SIG-M5 (cell line): ENCODE data around the gene ZNF418.
"Not testable (repeated sequence)": the region's sequence is repeated elsewhere in the genome, so short reads cannot be mapped to it uniquely, and the experiment has no call there.

Source experiments
- DNase-seq: peaks from one replicate; lab custom pipeline; 2025; lab: John Stamatoyannopoulos, UW

The ZNF418 gene

GRCh38 chr19:57934820-57935665 is at the start of gene ZNF418:
ZNF418 (minus strand) TSS chr19:57935402; CDS start chr19:57933822, 1,580 bp downstream.
- no peak for DNase-seq

DNA sequence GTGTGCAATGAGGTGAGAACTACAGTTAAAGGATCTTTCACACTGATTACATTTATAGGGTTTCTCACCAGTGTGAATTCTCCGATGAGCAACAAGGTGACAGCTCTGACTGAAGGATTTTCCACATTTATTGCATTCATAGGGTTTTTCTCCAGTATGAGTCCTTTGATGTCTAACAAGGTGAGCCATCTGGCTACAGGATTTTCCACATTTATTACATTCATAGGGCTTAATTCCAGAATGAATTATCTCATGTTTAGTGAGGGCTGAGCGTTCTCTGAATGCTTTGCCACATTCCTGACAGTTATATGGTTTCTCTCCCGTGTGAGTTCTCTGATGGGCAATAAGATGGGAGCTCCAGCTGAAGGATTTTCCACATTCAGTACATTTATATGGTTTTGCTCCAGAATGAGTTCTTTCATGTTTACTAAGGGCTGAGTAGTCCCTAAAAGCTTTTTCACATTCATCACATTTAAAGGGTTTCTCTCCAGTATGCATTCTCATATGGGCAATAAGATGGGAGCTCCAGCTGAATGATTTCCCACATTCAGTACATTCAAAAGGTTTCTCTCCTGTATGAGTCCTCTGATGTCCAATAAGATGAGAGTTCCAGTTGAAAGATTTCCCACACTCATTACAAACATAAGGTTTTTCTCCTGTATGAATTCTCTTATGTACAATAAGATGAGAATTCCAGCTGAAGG is 43.5 kb upstream of the ZNF418 start:
- DNase-seq, result no peak

DNA sequence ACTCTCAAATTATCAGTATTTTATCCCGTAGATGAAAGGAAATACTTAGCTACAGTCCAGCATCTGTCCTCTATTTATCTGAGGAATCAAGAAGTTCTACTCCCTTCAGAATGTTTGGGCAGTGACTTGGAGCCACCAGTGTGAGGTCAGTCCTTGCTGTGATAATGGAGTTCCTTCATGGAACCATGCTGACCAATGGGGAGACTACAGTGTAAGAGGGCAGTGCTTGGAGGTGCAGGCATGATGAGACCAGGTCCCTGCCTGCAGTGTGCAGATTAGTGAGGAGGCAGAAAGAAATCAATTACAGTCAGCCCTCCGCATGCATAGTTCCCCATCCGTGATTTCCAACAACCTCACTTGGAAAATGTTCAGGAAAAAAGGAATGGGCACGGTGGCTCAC is 39.2 kb upstream of the ZNF418 start, which contains the start of gene C19orf18:
TSS of gene C19orf18 (minus strand) at position 101 of the 400 bp plus-strand sequence. CDS start 102 bp downstream, outside the sequence.
- DNase-seq, result no peak

DNA sequence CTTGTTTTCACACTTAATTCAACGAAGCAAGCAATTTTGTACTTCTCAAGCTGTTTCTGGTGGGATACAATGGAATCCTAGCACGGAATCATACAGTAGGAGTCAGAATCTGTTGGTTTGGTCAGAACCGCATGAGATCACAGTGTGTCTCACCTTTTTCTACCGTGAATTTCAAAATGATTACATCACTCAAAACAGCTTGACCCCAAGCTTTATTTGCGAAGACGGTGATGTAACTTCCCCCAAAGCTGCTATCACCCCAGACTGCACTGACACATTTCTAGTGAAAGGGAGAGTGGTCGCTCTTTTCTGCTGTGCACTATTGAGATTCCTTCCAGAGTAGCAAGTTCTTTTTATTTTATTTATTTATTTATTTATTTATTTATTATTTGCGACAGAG is 29.6 kb upstream of the ZNF418 start:
- DNase-seq, result no peak

GRCh38 chr19:57961785-57962184 is 26.6 kb upstream of the ZNF418 start:
- no peak for DNase-seq

DNA sequence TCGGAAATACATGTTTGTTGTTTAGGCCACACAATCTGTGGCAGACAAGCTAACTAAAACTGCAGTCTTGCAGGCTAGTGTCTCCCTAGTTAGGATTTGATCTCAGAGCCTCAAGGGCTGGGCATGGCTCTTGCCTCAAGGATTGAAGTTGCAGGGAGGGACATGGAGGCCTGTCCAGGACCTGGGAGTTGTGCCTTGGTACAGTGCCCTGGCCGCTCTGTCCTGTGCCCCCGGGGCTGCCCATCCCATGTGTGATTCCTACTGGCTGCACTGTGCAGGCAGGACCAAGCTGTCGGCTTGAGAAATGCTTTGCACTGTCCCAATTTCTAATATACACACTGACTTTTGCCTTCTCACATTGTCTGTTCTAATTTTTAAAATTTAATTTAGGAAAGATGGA is 19.8 kb upstream of the ZNF418 start:
- DNase-seq, result no peak

- no peak for DNase-seq
These were observed 14.5 kb upstream of the ZNF418 start for GRCh38 chr19:57949702-57950101.

DNA sequence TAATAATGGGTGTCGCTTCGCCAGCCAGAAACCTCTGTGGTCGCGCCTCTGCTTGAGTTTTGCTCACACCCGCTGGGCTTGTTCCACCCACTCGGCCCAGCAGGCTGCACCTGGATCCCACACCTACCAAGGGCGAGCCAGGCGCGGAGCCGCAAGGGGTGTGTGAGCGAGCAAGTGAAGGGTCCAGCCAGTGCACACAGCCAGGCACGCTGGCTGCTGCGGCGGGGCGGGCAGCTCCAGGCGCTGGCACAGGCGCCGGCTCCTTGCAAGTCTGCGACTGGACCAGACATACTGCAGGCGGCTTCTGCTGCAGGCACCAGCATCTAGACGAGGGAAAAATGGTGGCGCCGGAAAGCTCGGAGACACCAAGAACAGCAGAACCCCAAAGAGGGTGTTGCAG is 14.1 kb upstream of the ZNF418 start:
- DNase-seq, result no peak

GRCh38 chr19:57947419-57948134 is 12.4 kb upstream of the ZNF418 start, which contains the start of gene ZNF256:
ZNF256 (minus strand) TSS chr19:57947706; CDS start chr19:57947474, 232 bp downstream.
- no peak for DNase-seq

DNA sequence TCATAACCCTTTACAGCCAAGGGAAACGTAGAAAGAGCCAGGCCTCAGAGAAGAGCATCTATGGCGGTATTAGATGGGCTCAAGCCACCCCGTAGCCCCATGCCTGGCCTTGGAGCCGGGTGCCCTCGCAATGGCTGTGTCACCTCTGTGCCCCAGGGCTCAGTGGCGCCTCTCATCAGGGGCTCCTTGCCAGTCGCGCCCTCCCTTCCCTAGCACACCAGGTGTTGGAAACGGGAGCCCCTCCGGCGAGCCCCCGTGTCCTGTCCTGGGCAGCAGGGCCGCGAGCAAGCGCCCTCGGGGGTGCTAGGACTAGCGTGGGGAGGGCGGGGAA is 11.9 kb upstream of the ZNF418 start:
- DNase-seq, result no peak

DNA sequence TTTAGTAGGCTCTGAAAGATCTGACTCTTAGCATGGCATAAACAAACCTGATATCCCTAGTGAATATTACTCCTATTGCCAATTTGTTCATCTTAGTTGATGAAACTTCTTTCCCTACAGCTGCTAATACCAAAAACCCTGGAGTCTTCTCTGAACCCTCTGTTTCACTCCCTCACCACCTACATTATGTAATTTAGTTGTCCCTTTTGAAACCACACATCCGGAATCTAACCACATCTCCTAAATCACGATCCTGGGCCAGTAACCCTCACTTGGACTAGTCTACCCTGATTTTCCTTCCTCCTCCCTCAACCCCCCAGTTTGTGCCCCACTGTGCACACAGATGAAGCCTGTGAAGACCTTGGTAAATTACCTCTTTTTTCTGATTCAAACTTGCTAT is 11.1 kb upstream of the ZNF418 start:
- DNase-seq, result no peak

DNA sequence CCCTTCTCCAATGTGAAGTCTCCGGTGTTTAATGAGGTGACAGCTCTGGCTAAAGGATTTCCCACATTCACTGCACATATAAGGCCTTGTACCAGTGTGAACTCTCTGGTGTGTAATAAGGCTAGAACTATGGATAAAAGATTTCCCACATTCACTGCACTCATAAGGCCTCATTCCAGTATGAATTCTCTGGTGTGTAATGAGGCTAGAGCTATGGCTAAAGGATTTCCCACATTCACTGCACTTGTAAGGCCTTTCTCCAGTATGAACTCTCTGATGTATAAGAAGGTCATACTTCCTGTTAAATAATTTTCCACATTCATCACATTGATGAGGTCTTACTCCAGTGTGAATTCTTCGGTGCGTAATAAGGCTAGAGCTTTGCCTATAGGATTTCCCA is 6.4 kb upstream of the ZNF418 start:
- no peak for DNase-seq

DNA sequence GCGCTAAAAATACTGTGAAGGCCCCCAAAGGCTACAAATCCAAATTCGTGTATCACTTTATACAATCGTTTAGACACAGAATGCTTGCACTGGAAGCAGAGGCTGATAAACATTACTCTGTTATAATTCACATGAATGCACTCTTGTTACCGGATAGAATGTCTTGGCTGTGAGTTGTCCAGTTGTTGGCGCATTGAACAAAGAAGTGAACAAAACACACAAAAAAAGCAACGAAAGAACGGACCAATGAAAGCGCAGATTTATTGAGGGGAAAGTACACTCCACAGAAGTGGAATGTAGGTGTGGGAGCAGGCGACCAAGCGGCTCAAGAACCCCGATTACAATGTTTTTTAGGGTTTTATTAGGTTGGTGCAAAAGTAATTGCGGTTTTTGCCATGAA is 529 bp upstream of the ZNF418 start:
- no peak for DNase-seq

DNA sequence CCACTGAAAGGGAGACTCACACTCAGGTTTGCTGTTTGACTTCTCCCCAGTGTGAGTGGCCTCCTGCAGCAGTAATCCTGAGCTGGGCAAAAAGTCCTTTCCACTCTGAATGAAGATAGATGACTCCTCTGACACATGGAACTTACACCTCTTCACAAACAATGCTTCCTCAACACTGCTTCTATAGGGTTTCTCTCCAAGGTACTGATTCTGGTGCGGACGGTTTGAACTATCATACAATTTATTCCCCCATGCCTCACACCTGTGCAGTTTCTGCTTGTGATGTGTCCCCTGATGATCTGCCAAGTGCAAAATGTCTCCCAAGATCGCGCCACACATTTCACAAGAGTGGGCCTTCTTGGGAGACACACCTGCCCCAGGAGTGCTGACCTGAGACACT is 7.6 kb downstream of the ZNF418 start:
- DNase-seq, result no peak

DNA sequence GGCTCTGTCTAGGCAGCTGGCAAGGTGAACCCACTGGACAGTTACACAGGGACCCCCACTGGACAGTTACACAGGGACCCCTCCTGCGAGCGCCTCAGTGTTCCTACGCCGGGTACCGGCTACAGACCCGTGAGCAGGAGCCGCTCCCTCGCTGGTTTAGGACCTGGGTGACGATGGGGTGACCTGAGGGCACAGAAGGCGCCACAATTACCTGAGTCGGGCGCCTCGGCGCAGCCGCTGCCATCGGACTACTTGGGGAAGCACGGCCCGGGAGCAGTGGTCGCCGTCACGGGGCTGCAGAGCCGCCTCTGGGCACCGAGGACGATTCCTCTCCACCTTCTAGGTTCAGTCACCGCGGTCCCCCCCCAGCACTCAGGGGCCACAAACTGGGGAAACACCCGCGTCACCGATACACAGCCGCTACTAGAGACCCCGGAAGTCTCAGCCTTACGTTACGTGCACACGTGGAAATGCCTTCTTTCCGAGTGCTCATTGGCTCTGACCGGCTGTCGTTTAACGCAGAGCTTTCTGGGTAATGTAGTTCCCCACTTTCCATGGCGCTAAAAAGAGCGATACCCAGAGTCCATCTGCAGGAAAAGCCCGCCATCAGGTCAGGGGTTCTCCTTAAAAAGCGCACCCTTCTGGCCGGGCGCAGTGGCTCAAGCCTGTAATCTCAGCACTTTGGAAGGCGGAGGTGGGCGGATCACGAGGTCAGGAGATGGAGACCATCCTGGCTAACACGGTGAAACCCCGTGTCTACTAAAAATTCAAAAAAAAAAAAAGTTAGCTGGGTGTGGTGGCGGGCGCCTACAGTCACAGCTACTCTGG is 18.8 kb downstream of the ZNF418 start, which contains the start of gene ZNF417:
TSS of gene ZNF417 (minus strand) at position 425 of the 828 bp plus-strand sequence. CDS start at position 244, 181 bp downstream.
- DNase-seq, result peak; percentile 80

GRCh38 chr19:57914531-57914930 is 20.7 kb downstream of the ZNF418 start:
- DNase-seq, result no peak

DNA sequence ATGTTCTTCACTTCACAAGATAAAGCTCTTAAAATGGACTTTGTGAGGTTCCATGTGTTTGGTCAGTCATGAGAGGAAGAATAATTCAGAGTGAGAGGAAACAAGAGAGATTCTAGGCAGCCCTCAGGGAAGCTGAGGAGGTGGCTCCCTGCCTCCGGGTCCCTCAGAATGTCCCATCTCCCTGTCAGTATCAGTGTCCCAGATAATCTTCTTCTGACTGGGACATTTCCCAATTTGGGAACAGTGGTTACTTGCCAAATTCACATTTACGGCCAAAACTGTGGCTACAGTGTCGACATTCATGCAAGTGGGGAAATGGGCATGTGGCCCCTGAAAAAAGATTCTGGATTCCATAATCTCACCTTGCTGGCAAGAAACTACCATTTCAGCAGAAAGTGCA is 27.8 kb downstream of the ZNF418 start:
- no peak for DNase-seq

- no peak for DNase-seq
These were observed 29.9 kb downstream of the ZNF418 start for GRCh38 chr19:57905258-57905657.

DNA sequence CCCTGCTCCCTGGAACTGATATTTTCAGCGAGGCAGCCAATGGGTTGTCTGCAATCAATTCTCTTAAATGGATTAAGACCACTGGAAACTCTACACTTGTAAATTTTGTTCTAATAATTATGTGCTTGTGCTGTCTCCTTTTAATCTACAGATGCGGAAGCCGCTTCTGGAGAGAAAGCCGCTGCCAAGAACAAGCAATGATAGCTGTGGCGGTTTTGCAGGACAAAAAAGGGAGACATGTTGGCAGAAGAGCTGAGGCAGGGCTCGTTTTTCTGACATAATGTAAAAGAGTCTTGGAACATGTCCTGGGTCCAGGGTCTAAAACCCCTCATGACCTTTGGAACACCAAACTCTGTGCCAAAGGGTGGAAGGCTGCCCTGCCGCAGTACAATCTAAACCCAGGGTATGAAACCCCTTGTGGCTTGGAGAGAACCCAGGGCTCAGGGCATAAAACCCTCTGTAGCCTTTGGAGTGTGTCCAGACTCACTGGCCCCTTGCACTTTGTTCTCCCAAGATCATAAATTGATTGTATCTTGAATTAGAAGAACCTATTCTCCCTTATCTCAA is 31.5 kb downstream of the ZNF418 start:
- DNase-seq, result no peak

GRCh38 chr19:57900311-57900710 is 34.9 kb downstream of the ZNF418 start:
- no peak for DNase-seq

- DNase-seq, result not testable (repeated sequence)
These were observed 44.5 kb downstream of the ZNF418 start for GRCh38 chr19:57890706-57891105.
